OCI-LY3 (cell line): ENCODE results near the gene IFI30.
"Not testable (repeated sequence)": the region's sequence is repeated elsewhere in the genome, so short reads cannot be mapped to it uniquely, and the experiment has no call there.

Experiments used
- H2AFZ ChIP-seq: fragments of 200-600, 300-600 bp; shearing (Covaris generic); 2 replicates; pipeline ENCODE4 v1.6.0; 2014; ENCODE audit warnings: antibody characterized with exemption, low read depth, low read length
- H3K27ac ChIP-seq: fragments of 200-600, 300-600 bp; sonication (generic); 2 replicates; pipeline ENCODE4 v1.5.1; 2014; ENCODE audit warnings: mild to moderate bottlenecking, low read length, moderate library complexity, mixed read lengths
- H3K27me3 ChIP-seq: fragments of 200-600, 300-600 bp; sonication (generic); 2 replicates; pipeline ENCODE4 v1.6.1; 2014; ENCODE audit warnings: low read depth, low read length, mixed read lengths
- H3K36me3 ChIP-seq: fragments of 200-600, 300-600 bp; sonication (generic); replicated peaks from 2 replicates; pipeline ENCODE3; 2014; ENCODE audit warnings: low read depth, low read length, mixed read lengths
- H3K4me1 ChIP-seq: fragments of 300-600, 200-600 bp; sonication (generic); 2 replicates; pipeline ENCODE4 v1.6.1; 2014; ENCODE audit warnings: low read length, mixed read lengths
- H3K4me2 ChIP-seq: fragments of 200-600, 300-600 bp; sonication (generic); 2 replicates; pipeline ENCODE4 v1.6.1; 2014; ENCODE audit warnings: low read length, mixed read lengths
- H3K4me3 ChIP-seq: fragments of 300-600, 200-600 bp; sonication (generic); 2 replicates; pipeline ENCODE4 v1.5.1; 2014; ENCODE audit warnings: antibody characterized with exemption, mild to moderate bottlenecking, low read length, moderate library complexity
- H3K79me2 ChIP-seq: fragments of 300-600, 200-600 bp; shearing (Covaris generic); 2 replicates; pipeline ENCODE4 v1.6.1; 2014; ENCODE audit warnings: mild to moderate bottlenecking, low read length, mixed read lengths
- H3K9ac ChIP-seq: fragments of 300-600, 200-600 bp; shearing (Covaris generic); 2 replicates; pipeline ENCODE4 v1.6.0; 2014; ENCODE audit warnings: mild to moderate bottlenecking, low read length, moderate library complexity
- H3K9me3 ChIP-seq: fragments of 200-600, 300-600 bp; shearing (Covaris generic); 2 replicates; pipeline ENCODE4 v1.6.1; 2014; ENCODE audit warnings: low read length, mixed read lengths; ENCODE audit not compliant: insufficient read depth
- H4K20me1 ChIP-seq: fragments of 200-600, 300-600 bp; sonication (generic); 2 replicates; pipeline ENCODE4 v1.6.1; 2016; ENCODE audit warnings: low read length, mixed read lengths; ENCODE audit not compliant: insufficient read depth
- CTCF ChIP-seq: fragments of 200-600, 300-600 bp; sonication (generic); IDR thresholded peaks from 2 replicates; pipeline ENCODE4 v1.5.1; 2014; ENCODE audit warnings: antibody characterized with exemption, low read length, low read depth
- EZH2phosphoT487 ChIP-seq: fragments of 200-600 bp; shearing (Covaris generic); IDR thresholded peaks from 2 replicates; pipeline ENCODE4 v1.6.1; 2018; ENCODE audit warnings: antibody characterized with exemption, mixed run types, low read depth

Gene IFI30

GRCh38 chr19:18206018-18206417, 32.4 kb downstream of the IFI30 start:
- TF ChIP-seq EZH2phosphoT487 (no peak), CTCF (no peak)

GRCh38 chr19:18208098-18208951, 34.7 kb downstream of the IFI30 start:
- no peak overlapping the region for H2AFZ ChIP-seq
- peaks cover 25% of the 10 kb centered on the region for H3K27me3 ChIP-seq
- no peak overlapping the region for H3K9ac ChIP-seq
- peaks cover 2% of the 10 kb centered on the region; the same call in 1 of the 2 replicates for H3K79me2 ChIP-seq
- no peak overlapping the region for H3K4me2 ChIP-seq
- H4K20me1 ChIP-seq, result peaks cover under 1% of the 10 kb centered on the region; the same call in 1 of the 2 replicates
- no peaks in the 10 kb centered on the region for H3K9me3 ChIP-seq
- no peak overlapping the region for H3K27ac ChIP-seq
- peak; percentile 82 for TF ChIP-seq CTCF
- no peak for TF ChIP-seq EZH2phosphoT487
- no peak overlapping the region for H3K4me3 ChIP-seq
- H3K36me3 ChIP-seq, result no peaks in the 10 kb centered on the region
- H3K4me1 ChIP-seq, result peaks cover 6% of the 10 kb centered on the region

More at GRCh38 chr19:18206018-18206417, 32.4 kb downstream of the IFI30 start:
- H3K27me3 ChIP-seq, result peaks cover 19% of the 10 kb centered on the region
- H3K9me3 ChIP-seq, result no peaks in the 10 kb centered on the region
- peaks cover 12% of the 10 kb centered on the region; the same call in 1 of the 2 replicates for H4K20me1 ChIP-seq
- no peak overlapping the region for H3K9ac ChIP-seq
- H3K79me2 ChIP-seq, result peaks cover 5% of the 10 kb centered on the region; the same call in 1 of the 2 replicates
- H3K27ac ChIP-seq, result no peak overlapping the region
- peaks cover 6% of the 10 kb centered on the region for H3K36me3 ChIP-seq
- H2AFZ ChIP-seq, result no peak overlapping the region
- no peak overlapping the region for H3K4me2 ChIP-seq
- no peak overlapping the region for H3K4me3 ChIP-seq
- peaks cover 13% of the 10 kb centered on the region for H3K4me1 ChIP-seq

GRCh38 chr19:18209912-18210311, 36.3 kb downstream of the IFI30 start:
- H3K36me3 ChIP-seq, H3K27ac ChIP-seq, H4K20me1 ChIP-seq, H3K4me3 ChIP-seq, H2AFZ ChIP-seq, H3K4me1 ChIP-seq, H3K4me2 ChIP-seq, H3K9ac ChIP-seq, H3K9me3 ChIP-seq, H3K79me2 ChIP-seq: not testable (repeated sequence)
- H3K27me3 ChIP-seq, result peaks cover 32% of the 10 kb centered on the region

GRCh38 chr19:18211683-18212082, 38.1 kb downstream of the IFI30 start:
- Histone ChIP-seq H3K4me2 (no peak overlapping the region), H3K27ac (no peak overlapping the region)
- TF ChIP-seq EZH2phosphoT487, result no peak
- no peak for TF ChIP-seq CTCF

More at GRCh38 chr19:18211683-18212082, 38.1 kb downstream of the IFI30 start:
- Histone ChIP-seq H3K27me3 (peaks cover 36% of the 10 kb centered on the region), H3K36me3 (no peaks in the 10 kb centered on the region), H3K9ac (no peak overlapping the region), H3K79me2 (no peaks in the 10 kb centered on the region), H3K4me3 (no peak overlapping the region), H3K4me1 (no peaks in the 10 kb centered on the region), H2AFZ (no peak overlapping the region), H3K9me3 (no peaks in the 10 kb centered on the region), H4K20me1 (no peaks in the 10 kb centered on the region)
